LHCN-M2 (cell line): ENCODE results near the gene MDH2. TPM values are rescaled to one million over a fixed set of nuclear protein-coding genes. Genes with fewer than 3 reads are reported as not detected.
"Not testable (repeated sequence)": the region's sequence is repeated elsewhere in the genome, so short reads cannot be mapped to it uniquely, and the experiment has no call there.

ENCODE experiments used
- DNase-seq: peaks from one replicate; pipeline ENCODE4 v3.0.0-alpha.2; 2012; ENCODE audit warnings: low read depth
- total RNA-seq: library from RNA; depleted of rRNA; stranded (reverse); fragments of >200 nt; gene quantifications from 2 replicates; pipeline ENCODE4 v1.2.3, GENCODE V29; 2014

The MDH2 gene
- total RNA-seq, 1 experiment from 2014 or later: 103 TPM

DNA sequence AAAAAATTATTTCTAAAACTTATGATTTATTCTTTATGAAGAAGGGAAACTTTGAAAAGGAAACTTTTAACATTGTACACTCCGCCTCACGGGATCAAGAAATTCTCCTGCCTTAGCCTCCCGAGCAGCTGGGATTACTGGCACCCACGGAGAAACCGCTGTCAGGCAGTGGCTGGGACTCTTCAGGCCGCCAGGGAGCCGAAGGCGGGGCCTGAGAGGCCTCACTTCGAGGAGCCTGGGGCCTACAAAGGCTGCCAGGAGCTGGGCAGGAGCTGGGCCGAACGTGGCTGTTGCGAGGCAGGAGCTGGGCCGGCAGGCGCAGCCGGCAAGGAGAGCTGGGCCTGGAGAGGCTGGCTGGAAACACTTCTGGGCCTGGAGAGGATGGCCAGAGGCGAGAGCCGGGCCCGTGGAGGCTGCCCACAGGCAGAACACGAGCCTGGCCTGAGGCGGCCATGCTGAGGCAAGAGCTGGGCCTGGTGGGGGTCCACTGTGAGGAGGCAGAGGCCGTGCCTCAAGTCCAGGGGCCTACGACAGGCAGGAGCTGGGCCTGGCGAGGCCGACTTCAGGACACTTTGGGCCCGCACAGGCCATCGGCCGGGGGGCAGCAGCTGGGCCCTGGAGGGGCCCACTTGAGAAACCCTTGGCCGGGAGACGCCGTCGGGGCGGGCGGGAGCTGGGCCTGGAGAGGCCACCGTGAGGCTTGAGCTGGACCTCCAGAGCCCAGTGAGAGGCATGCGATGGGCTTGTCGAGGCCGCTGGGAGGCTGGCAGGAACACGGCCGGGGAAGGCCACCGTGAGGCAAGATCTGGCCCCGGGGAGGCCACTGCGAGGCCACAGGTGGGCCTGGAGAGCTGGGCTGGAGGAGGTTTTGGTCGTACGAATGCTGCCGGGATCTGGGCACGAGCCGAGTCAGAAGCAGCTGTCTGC, 23.7 kb downstream of the MDH2 start:
- no peak for DNase-seq

DNA sequence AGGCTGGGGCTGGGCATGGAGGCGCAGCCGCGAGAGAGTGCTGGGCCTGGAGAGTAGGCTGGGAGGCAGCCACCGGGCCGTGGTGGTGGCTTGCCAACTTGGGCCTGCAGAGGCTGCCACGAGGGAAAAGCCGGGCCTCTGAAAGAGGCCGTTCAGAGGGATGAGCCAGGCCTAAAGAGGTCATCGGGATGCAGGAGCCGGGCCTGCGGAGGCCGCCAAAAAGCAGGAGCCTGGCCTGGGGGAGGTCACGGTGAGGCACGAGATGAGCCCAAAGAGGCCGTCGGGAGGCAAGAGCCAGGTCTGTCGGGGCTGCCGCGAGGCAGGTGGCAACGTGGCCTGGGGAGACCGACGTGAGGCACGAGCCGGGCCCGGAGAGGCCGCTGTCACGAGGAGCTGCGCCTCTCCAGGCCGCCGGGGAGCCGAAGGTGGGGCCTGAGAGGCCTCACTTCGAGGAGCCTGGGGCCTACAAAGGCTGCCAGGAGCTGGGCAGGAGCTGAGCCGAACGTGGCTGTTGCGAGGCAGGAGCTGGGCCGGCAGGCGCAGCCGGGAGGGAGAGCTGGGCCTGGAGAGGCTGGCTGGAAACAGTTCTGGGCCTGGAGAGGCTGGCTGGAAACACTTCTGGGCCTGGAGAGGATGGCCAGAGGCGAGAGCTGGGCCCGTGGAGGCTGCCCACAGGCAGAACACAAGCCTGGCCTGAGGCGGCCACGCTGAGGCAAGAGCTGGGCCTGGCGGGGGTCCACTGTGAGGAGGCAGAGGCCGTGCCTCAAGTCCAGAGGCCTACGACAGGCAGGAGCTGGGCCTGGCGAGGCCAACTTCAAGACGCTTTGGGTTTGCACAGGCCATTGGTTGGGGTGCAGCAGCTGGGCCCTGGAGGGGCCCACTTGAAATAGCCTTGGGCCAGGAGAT, 24.6 kb downstream of the MDH2 start:
- no peak for DNase-seq

DNA sequence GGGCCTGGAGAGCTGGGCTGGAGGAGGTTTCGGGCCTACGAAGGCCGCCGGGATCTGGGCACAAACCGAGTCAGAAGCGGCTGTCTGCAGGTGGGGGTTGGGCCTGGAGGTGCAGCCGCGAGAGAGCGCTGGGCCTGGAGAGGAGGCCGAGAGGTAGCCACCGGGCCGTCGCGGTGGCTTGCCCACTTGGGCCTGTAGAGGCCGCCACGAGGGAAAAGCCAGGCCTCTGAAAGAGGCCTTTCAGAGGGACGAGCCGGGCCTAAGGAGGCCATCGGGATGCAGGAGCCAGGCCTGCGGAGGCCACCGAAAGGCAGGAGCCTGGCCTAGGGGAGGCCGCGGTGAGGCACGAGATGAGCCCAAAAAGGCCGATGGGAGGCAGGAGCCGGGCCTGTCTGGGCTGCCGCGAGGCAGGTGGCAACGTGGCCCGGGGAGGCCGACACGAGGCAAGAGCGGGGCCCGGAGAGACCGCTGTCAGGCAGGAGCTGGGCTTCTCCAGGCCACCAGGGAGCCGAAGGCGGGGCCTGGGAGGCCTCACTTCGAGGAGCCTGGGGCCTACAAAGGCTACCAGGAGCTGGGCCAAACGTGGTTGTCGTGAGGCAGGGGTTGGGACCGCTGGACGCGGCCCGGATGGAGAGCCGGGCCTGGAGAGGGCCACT, 25.6 kb downstream of the MDH2 start:
- DNase-seq: no peak

DNA sequence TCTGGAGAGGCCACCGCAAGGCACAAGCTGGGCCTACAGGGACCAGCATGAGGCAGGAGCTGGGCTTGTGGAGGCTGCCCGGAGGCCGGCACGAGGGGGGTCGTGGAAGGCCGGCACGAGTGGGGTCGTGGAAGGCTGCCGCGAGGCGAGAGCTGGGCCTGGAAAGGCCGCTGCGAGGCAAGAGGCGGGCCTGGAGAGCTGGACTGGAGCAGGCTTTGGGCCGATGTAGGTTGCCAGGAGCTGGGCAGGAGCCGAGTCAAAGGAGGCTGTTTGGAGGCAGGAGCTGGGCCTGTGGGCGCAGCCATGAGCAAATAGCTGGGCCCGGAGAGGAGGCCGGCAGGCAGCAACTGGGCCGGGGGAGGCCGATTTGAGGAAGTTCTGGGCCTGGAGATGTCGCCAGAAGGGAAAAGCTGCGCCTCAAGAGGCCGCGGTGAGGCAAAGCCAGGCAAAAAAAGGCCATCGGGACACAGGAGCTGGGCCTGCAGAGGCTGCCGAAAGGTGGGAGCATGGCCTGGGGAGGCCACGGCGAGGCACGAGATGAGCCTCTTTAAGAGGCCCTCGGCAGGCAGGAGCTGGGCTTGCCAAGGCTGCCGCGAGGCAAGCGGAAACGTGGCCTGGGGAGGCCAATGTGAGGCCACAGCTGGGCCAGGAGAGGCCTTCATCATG, 26.5 kb downstream of the MDH2 start:
- no peak for DNase-seq

DNA sequence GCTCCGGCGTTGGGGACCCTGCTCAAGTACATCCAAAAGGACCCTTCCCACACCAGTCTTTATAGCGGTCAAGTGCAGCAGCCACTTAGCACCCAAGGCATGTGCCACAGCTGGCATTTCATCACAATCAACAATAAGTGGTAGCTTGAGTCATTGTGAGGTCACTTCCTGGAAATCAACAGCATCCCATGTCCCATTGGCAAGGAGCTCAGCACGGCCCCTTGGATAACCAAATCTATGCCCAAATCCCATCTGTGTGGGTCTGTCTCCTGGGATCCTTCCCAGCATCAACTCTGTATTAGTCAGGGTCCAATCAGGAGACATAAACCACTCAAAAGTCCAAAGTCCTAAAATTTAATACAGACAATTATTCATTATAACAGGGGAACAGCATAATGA, 27.1 kb downstream of the MDH2 start:
- DNase-seq: peak; percentile 40

DNA sequence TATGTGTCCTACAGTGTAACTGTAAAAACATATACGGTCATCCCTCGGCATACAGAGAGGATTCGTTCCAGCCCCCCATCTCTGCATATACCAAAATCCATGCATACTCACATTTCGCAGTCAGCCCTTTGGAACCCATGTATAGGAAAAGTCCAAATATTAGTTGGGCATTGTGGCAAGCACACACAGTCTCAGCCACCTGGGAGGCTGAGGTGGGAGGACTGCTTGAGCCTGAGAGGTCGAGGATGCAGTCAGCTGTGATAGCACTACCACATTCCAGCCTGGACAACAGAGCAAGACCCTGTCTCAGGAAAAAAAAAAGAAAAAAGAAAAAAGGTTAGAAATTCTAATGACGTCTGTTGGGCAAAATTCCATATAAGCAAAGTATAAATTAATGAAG, 29.1 kb downstream of the MDH2 start:
- no peak for DNase-seq

DNA sequence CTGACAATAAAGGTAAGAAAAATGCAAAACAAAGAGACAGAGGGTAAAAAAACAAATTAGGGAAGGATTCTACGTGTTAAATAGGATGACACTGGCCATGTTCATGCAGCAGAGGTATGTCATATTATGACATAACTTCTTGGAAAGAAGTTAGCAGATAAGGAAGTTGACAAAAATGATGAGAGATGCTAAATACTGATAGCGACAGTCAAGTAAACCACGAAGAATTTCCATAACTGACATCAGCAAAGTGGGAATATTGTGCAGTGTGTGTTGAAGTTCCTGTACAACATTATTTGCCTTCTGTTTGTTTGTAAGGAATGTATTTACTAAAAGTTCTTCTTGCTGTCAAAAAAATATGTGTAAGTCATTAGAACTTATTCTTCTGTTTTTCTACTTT, 29.5 kb downstream of the MDH2 start:
- DNase-seq: no peak

DNA sequence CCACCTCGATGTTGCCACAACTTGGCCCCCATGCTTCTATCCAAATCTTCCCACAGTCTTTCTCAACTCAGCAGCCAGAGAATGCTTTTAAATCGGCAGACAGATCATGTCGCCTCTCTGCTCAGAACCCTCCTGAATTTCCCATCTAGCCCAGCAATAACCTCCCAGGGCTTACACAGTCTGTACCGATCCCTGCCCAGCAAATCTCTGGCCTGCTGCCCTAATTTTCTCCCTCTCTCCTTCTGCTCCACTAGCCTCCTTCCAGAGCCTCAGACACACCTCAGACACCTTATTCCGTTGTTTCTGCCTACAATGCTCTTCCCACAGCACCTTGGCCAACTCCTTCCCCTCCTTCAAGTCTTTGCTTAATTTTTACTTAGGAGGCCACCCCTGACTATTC, 32.3 kb downstream of the MDH2 start:
- DNase-seq: no peak

DNA sequence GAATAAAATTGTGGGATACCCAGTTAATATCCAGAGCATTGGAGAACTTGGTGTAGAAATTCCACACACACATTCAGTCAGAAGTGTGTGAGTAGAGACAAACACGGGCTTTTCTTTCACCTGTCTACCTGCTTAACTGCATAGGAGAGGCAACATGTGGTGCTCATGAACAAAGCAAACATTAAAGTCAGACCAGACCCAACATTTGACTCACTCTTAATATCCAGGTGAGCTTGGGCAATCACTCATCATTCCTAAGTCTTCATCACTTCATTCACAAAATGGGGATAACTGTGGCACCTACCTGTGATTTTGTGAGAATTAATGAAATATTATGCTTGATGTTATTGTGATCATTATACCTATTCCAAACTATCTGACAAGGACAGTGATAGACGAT, 36.2 kb downstream of the MDH2 start:
- DNase-seq: not testable (repeated sequence)

DNA sequence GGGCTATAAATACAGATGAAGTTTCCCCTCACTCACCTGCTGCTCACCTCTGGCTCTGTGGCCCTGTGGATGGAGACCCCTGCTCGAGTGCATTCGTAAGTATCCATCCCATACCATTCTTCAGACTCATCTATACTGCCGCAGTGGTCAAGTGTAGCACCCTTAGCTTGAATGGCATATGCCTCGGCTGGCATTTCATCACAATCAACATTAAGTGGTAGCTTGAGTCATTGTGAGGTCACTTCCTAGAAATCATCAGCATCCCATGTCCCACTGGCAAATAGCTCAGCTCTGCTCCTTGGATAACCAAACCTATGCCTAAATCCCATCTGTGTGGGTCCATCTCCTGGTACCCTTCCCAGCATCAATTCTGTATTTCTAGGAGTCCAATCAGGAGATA, 38.2 kb downstream of the MDH2 start:
- peak; percentile 67 for DNase-seq

DNA sequence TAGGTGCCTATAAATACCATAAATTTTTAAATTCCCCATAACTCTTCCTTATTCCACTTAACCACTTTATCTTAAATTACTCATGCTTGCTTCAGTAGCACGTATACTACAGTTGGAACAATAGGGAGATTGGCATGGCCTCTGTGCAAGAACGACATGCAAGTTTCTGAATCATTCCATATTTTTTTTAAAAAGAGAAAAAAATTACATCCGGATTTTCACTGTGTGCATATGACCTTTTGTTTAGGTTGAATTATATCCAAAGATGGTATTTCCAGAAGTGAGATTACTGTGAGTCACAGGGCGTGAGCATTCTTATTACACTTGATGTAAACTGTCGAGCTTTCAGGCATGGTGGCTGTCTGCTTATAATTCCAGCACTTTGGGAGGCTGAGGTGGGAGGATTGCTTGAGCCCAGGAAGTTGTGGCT, 39.5 kb downstream of the MDH2 start:
- DNase-seq: peak; percentile 88

DNA sequence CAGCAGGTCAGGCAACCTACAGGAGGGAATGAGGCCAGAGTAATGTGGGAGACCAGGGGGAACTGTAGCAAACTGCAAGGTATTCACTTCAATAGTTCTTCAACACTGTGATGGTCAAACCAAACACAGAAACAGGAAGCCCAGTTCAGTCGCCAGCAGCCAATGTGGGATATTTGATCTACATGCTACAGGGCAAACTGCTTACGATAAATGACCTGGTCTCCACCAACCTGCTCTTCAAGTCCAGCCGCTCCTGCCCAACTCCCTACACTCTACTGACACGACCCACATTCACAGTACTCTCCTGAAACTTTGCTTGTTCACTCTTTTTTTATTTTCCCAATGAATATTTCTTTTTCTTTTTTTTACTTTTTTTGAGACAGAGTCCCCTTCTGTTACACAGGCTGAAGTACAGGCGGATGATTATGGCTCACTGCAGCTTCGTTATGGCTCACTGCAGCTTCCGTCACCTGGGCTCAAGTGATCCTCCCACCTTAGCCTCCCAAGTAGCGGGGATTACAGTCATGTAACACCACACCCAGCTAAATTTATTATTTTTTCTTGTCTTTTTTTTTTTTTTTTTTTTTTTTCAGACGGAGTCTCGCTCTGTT, 42.1 kb downstream of the MDH2 start:
- no peak for DNase-seq

DNA sequence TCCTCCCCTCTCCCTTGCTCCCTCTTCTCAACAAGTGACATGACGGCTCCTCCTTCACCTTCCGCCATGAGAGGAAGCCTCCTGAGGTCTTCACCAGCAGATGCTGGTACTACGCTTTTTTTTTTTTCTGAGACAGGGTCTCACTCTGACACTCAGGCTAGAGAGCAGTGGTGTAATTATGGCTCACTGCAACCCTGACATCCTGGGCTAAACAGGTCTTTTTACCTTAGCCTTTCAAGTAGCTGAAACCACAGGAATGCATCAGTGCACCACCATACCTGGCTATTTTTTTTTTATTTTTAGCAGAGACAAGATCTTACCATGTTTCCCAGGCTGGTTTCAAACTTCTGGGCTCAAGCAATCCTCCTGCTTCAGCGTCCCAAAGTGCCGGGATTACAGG, 43.6 kb downstream of the MDH2 start:
- DNase-seq: no peak

DNA sequence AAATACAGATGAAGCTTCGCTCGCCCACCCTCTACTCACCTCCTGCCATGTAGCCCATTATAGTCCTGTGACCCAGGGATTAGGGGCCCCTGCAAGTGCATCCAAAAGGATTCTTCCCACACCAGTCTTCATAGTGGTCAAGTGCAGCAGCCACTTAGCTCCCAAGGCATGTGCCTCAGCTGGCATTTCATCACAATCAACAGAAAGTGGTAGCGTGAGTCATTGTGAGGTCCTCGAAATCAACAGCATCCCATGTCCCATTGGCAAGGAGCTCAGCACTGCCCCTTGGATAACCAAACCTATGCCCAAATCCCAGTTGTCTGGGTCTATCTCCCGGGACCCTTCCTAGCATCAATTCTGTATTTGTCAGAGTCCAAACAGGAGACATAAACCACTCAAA, 45.6 kb downstream of the MDH2 start:
- peak; percentile 58 for DNase-seq

DNA sequence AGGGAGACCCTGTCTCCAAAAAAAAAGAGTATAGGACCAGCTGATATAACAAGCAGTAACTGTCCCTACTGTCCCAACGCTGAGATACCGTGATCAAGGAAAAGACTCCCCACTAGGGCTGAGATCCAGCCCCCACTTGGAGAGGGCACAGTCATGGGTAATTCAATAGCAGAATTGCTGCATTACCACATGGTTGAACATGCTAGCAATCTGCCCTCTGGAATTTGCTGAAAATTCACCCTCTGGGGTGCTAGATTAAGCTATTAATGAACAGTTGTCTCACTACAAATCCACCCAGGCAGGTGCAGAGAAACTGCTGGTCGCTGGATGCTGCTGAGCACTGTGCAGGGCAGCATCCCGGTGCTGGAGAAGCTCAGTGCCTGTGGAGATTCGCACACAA, 46.4 kb downstream of the MDH2 start:
- DNase-seq: not testable (repeated sequence)

DNA sequence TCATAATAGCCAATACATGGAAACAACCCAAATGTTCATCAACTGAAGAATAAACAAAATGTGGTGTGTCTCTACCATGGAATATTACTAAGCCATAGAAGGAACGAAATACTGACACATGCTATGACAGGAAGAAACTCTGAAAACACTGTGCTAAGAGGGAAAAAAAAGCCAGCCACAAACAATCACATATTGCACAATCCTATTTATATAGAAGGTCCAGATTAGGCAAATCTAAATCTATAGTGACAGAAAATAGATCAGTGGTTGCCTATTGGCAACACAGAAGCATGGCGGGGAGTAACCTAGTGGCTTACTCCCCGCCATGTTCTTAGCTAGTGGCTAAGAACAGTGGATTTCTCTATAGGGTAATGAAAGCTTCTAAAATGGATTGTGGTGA, 48.0 kb downstream of the MDH2 start:
- no peak for DNase-seq

DNA sequence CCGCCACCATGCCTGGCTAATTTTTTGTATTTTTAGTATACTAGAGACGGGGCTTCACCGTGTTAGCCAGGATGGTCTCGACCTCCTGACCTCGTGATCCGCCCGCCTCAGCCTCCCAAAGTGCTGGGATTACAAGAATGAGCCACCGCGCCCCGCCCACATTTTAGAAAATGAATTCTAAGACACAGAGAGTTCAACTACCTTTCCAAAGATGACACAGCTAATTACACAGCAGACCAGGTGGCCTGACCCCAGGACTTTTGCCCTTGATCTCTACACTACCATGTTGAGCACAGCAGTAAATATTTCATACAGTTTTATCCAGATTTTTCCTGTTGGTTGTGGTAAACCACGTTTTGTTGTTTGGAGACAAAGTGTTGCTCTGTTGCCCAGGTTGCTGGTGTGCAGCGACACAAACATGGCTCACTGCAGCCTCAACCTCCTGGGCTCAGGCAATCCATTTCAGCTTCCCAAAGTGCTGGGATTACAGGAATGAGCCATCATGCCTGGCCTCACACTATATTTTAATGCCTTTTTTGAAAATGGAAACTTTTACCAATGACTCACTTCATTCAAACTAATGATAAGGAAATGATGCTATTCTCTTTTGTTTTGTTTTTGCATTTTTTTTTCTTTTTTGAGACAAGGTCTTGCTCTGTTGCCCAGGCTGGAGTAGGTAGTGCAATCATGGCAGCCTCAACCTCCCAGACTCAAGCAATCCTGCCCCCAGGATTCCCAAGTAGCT, 54.0 kb downstream of the MDH2 start:
- peak; percentile 64 for DNase-seq

DNA sequence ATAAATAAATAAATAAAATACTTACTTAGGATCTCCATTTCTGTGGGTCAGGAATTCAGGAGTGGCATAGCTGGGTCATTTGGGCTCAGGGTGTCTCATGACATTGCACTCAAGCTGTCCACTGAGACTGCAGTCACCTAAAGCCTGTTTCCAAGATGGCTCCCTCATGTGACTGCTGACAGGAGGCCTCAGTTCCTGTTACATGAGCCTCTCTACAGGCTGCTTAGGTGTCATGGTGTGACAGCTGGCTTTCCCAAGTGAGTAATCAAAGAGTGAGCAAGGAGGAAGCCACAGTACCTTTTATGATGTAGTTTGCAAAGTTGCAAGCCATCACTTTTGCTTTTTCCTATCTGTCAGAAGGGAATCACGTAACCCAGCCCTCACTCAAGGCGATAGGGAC, 55.9 kb downstream of the MDH2 start:
- DNase-seq: not testable (repeated sequence)

DNA sequence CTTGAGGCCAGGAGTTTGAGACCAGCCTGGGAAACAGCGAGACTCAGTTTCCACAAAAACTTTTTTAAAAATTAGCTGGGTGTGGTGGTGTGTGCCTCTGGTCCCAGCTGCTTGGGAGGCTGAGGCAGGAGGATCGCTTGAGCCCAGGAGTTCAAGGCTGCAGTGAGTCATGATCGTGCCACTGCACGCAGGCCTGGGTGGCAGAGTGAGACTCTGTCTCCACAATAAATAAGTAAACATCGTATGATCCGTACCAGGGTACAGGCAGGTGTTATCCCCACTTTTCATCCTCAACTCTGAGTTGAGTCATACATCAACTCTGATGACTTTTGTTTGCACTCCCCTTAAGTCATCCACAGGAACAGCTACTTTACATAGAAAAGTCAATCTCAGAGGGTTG, 58.2 kb downstream of the MDH2 start:
- not testable (repeated sequence) for DNase-seq

DNA sequence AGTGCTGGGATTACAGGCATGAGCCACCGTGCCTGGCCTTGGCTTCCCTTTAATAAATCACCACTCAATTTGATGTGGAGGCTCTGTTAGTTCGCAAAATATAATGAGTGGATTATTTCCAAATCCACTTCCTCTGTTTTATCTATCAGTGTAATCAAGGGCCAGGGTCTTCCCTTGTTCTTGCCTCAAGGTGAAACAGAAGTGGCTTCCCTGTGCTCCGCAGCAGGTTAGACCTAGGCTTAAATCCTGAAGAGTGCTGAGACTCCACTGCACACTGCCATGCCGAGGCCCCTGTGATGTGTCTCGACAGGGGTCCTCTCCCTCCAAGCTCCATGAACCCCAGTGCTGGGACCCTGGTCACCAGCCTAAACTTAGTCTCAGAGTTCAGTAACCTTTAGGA, 59.0 kb downstream of the MDH2 start:
- DNase-seq: no peak
